ENCODE results near the gene LPAR1. TPM values are rescaled to one million over a fixed set of nuclear protein-coding genes. Genes with fewer than 3 reads are reported as not detected.

The LPAR1 gene
- polyA plus RNA-seq, 3 donors: 15.1 to 18.1 (median 17.5) TPM

GRCh38 chr9:111016426-111017045 is 21.7 kb downstream of the LPAR1 start:
- intact Hi-C loops (cut with micrococcal nuclease): no loop called here
- no peaks in the 10 kb centered on the region for H3K9me3 Mint-ChIP-seq
- peaks cover 2 to 3% (median 2%) of the 10 kb centered on the region in 3 donors for H3K27me3 Mint-ChIP-seq (ENCODE audit: low read depth in 3 of 3)
- peaks cover 100% of the 10 kb centered on the region for H4K20me1 ChIP-seq (ENCODE audit: insufficient read depth, low read length)
- H3K36me3 ChIP-seq (replicated peaks in 1 of 2; ENCODE audit: control insufficient read depth in 1 of 2, insufficient read depth in 2 of 2, low read length in 2 of 2): no peaks in the 10 kb centered on the region
- peak overlapping the region in 1 of 2 donors; percentile 26 for H3K4me3 Mint-ChIP-seq
- 20% methylated on average over 1 of the region's 3 CpGs for WGBS (ENCODE audit: insufficient coverage)
- H3K9ac ChIP-seq (ENCODE audit: insufficient read depth, low read length, poor library complexity, severe bottlenecking): no peak overlapping the region
- peak overlapping the region; percentile 21 for H3K4me2 ChIP-seq (replicated peaks; ENCODE audit: extremely low read depth, low read length, poor library complexity, severe bottlenecking)
- H3K27ac ChIP-seq (ENCODE audit: low read depth in 1 of 2, low read length in 2 of 2): no peak overlapping the region
- H2AFZ ChIP-seq (ENCODE audit: insufficient read depth, low read depth, low read length, poor library complexity, severe bottlenecking): no peak overlapping the region
- no peak for TF ChIP-seq CTCF (IDR thresholded peaks at IDR 0.05)
- peaks cover 9 to 10% of the 10 kb centered on the region in 2 donors for H3K36me3 Mint-ChIP-seq
- peak overlapping the region in 3 of 7 donors; percentile 18 to 55 (median 31) for H3K27ac Mint-ChIP-seq
- no peak for DNase-seq
- peaks cover 18% of the 10 kb centered on the region in 2 donors for H3K4me1 ChIP-seq (ENCODE audit: control insufficient read depth in 1 of 2, insufficient read depth in 2 of 2, low read length in 2 of 2)
- no peaks in the 10 kb centered on the region for H3K9me3 ChIP-seq (replicated peaks in 1 of 2; ENCODE audit: control insufficient read depth in 1 of 2, insufficient read depth in 1 of 2, low read length in 2 of 2)
- H3K27me3 ChIP-seq (ENCODE audit: control insufficient read depth in 2 of 2, insufficient read depth in 2 of 2, low read length in 2 of 2): no peaks in the 10 kb centered on the region
- peak overlapping the region in 1 of 3 experiments; percentile 1 for H3K4me3 ChIP-seq (replicated peaks in 1 of 3; ENCODE audit: low read depth in 2 of 3, low read length in 3 of 3)
- H3K4me1 Mint-ChIP-seq: peaks cover 2% of the 10 kb centered on the region
- H3K79me2 ChIP-seq (ENCODE audit: insufficient read depth, low read length): peaks cover 34% of the 10 kb centered on the region

GRCh38 chr9:111016016-111016415 is 22.3 kb downstream of the LPAR1 start:
- H3K4me1 Mint-ChIP-seq: peaks cover 2% of the 10 kb centered on the region

More at GRCh38 chr9:111016016-111016415, 22.3 kb downstream of the LPAR1 start:
- 90% methylated on average over 1 of the region's 1 CpG for WGBS (ENCODE audit: insufficient coverage)
- Histone ChIP-seq H4K20me1 (ENCODE audit: insufficient read depth, low read length) (peaks cover 100% of the 10 kb centered on the region), H3K9ac (ENCODE audit: insufficient read depth, low read length, poor library complexity, severe bottlenecking) (no peak overlapping the region), H3K4me3 (replicated peaks in 1 of 3; ENCODE audit: low read depth in 2 of 3, low read length in 3 of 3) (no peak overlapping the region), H2AFZ (ENCODE audit: insufficient read depth, low read depth, low read length, poor library complexity, severe bottlenecking) (no peak overlapping the region), H3K79me2 (ENCODE audit: insufficient read depth, low read length) (peaks cover 34% of the 10 kb centered on the region), H3K27me3 (ENCODE audit: control insufficient read depth in 2 of 2, insufficient read depth in 2 of 2, low read length in 2 of 2) (no peaks in the 10 kb centered on the region), H3K4me2 (replicated peaks; ENCODE audit: extremely low read depth, low read length, poor library complexity, severe bottlenecking) (no peak overlapping the region), H3K4me1 (ENCODE audit: control insufficient read depth in 1 of 2, insufficient read depth in 2 of 2, low read length in 2 of 2) (peaks cover 18% of the 10 kb centered on the region in 2 donors), H3K27ac (ENCODE audit: low read depth in 1 of 2, low read length in 2 of 2) (no peak overlapping the region), H3K36me3 (replicated peaks in 1 of 2; ENCODE audit: control insufficient read depth in 1 of 2, insufficient read depth in 2 of 2, low read length in 2 of 2) (no peaks in the 10 kb centered on the region), H3K9me3 (replicated peaks in 1 of 2; ENCODE audit: control insufficient read depth in 1 of 2, insufficient read depth in 1 of 2, low read length in 2 of 2) (no peaks in the 10 kb centered on the region)
- DNase-seq: no peak
- H3K36me3 Mint-ChIP-seq: peaks cover 15% of the 10 kb centered on the region in 2 donors
- intact Hi-C loops (cut with micrococcal nuclease): no loop called here
- peaks cover 2 to 7% (median 5%) of the 10 kb centered on the region in 3 donors for H3K27me3 Mint-ChIP-seq (ENCODE audit: low read depth in 3 of 3)
- H3K9me3 Mint-ChIP-seq: no peaks in the 10 kb centered on the region
- H3K4me3 Mint-ChIP-seq: no peak overlapping the region
- no peak overlapping the region for H3K27ac Mint-ChIP-seq
- TF ChIP-seq CTCF (IDR thresholded peaks at IDR 0.05): no peak
